Inferior parietal cortex (tissue), 1 donor: ENCODE measurements around the gene HMX1.

Experiments
- DNase-seq: peaks from one replicate; pipeline ENCODE4 v3.0.0-alpha.2; 2016; ENCODE audit errors: extremely low spot score

Gene HMX1

DNA sequence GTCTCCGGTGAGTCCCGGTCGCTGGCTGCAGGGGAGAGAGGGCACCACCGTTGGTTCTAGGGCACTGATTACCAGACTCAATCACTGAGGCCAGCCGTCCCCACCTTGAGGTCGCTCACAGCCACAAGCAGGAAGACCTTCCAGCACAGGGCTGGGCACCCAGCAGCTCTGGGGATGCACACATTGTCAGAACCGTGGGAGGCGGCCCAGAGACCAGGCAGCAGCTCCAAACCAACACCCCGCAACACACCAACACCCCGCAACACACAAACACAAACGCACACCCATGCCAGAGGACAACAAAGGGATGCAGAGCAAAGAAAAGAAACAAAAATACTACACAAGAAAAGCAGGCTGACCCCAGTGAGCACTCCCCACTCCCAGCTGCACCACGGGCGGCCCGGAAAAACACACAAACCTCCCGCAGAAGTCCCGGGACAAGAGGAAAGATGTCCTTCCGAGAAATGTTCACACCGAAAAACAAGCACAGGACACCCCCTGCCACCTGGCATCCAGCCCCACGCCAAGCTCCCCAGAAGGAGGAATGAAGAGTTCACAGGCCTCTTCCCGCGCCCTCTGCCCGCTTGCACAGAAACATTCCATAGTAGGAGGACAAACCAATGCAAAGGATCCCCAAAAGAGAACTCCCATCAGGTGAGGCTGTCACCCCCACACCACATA, 3.2 kb downstream of the HMX1 start:
- no peak for DNase-seq

DNA sequence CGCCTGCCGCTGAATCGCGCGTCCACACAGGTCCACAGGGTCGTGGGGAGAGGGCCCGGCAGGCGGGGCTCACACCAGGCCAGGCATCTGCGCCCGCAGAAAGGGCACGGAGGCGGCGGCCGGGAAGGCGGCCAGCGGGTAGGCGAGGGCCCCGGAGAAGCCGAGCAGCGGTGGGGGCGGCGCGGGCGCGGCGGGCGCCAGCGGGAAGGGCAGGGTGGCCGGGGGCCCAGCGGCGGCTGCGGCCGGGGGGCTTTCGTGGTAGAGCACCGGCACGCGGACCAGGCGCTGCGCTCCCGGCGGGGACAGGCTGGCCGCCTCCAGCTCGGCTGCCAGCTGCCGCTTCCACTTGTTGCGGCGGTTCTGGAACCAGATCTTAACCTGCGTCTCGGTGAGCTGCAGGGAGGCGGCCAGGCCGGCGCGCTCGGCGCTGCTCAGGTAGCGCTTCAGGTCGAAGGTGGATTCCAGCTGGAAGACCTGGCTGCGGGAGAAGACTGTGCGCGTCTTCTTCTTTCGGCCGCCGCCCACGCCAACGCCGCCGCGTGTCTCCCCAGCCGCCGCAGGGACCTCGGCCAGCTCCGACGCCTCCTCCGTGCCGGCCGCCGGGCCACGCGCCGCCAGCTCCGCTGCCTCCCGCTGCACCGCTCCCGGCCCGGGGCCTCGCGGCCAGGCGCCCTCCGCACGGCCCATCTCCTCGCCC, 3.9 kb downstream of the HMX1 start:
- no peak for DNase-seq

DNA sequence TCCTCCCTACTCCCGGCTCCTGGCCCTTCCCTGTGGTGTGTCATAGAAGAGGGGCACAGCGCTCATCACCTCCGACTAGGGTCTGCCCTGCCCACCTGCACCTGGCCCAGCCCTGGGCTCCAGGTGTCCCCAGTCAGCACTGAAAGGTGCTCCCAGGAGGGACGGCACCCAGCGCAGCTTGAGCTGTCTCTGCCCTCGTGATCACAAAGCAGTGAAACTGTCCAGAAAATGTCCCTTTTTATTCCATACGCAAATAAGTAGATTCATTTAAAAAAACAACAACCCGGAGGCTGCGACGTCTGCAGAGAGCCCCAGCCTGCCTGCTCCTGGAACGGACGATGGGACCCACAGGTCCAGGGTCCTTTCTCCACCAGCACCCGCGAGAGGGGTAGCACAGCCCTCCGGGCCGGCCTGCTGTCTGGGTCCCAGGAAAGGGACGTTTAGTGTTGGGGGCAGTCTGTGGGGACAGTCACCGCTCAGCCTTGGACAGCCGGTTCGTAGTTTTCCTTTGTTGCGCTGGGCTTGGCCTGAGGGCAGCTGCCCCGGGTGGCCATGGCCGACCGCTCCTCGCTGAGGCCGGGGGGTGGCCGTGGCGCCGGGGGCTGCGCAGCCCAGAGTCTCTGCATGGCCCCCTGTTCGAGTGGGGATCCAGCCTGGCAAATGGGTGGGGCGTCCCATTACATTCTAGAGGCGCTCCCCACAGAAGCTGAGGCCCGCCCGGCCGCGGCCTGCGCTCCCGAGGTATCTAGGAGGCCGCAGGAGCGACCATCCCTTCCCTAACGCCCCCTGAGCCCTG, 4.6 kb downstream of the HMX1 start:
- DNase-seq = no peak

DNA sequence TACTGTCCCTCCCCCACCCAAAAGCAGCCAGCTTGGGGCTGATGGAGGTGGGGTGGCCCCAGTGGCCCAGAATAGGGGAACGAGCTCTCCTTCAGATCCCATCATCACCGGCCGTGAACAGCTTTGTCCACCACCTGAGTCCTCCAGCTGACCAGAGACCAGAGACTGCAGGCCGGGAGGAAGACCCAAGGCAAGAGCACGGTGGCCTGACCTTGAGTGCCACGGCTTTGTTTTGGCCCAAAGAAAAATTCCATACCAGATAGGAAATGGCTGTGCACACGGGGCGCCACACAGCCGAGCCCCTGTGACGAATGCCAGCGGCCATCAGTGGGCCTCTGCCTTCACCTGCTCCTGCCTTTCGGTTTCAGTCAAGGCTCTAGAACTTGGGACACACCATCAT, 5.2 kb downstream of the HMX1 start:
- DNase-seq = no peak

DNA sequence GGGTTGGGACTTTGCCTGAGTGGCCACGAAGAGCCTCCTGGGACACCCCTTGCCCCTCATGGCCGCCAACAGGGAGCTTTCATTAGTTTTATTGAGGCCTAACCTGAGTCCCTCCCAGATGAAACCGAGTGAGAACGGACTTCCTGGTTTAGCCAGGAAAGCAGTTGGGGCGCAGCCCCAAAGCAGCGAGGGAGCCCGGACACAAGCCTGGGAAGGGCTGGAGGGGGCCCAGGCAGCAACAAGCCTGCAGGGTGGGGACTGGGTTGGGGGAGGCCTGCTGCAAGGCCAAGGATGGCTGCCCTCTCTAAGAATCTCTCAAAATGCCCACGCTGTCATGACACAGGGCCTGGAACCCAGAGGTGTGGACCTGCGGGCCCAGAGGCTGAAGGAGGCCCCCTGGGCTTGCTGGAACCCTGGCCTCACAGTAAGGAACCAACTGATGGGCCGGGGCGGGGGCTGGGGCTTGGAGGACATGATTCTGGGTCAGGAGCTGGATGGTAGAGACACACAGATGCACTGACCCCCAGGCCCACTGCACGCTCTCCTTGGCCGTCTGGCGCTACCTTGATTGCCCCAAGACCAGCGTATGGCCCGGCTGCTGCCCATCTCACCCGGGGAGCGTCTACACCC, 5.8 kb downstream of the HMX1 start:
- no peak for DNase-seq

DNA sequence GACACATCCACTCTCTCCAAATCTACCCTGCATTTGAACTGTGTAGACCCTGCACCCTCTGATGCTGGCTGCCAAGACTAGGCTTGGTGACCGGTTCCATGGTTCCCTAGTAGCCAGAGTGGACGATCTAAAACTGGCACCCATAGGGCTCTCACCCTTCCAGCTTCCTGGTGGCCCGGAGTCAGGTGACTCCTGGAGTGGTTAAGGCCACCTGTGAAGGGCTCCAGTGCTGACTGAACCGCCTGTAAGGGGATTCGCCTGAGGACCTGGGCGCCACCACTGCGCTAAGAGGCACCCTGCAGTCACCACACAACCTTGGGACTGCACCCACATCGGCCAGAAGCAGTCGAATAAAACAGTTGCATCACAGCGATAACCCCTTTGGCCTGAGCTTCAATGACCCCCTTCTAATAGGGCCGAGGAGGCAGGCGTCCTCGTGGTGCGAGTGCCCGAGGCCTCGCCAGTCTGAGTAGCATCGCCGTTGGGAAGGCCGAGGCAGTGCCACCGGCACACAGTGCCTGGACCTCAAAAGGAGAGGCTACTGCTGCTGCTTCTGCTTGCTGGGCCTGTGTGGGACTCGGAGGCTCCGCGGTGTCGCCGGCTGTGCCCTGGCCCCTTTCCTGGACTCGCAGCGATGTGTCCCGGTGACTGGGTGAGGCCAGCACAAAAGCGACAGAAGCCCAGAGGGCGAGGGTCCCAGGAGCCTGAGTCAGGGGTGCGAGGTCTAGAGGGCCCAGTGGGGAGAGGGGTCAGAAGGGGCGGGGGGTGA, 6.5 kb downstream of the HMX1 start:
- no peak for DNase-seq

DNA sequence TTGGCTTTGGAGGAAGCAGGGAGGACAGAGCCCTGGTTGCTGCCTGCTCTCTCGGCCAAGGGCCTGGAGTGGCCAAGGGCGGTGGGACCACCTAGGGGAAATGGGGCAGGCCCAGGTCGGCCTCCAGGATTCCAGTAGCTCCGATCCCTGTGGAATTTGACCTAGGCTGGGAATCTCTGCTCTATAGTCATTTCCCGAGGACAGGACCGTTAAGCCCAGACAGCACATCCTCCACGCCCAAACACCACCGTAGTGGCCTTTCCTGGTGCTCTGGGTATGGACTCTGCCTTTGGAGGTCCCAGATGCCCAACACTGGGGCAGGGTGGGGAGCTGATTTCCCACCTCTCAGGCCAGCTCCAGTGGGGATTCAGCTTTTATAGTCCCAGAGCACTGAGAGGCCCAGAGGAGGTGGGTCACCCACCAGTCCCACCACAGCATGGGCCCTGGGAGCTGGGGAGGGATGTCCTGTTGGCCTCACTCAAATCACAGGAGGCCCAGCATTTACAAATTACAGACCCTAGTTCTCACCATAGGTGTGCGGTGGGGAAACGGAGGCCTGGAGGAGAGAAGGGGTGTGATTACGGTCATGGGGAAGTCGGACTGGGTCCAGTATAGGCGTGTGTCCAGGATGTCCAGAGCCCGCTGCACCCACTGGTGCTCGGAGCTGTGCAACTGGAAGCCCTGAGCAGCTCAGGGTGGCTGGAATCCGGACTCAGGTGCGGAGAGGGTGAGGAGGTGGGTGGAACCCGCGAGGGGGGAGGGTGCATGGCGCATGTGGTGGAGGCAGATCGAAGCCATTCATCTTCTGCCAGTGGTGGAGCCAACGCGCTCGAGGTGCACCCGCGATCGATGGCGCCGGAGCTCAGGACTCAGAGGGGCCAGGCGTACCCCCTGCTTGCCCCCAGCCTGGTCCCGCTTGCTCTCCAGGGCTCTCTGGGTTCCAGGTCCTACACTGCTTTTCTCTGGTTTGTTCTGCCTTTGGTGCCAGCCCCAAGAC, 7.7 kb downstream of the HMX1 start:
- no peak for DNase-seq

DNA sequence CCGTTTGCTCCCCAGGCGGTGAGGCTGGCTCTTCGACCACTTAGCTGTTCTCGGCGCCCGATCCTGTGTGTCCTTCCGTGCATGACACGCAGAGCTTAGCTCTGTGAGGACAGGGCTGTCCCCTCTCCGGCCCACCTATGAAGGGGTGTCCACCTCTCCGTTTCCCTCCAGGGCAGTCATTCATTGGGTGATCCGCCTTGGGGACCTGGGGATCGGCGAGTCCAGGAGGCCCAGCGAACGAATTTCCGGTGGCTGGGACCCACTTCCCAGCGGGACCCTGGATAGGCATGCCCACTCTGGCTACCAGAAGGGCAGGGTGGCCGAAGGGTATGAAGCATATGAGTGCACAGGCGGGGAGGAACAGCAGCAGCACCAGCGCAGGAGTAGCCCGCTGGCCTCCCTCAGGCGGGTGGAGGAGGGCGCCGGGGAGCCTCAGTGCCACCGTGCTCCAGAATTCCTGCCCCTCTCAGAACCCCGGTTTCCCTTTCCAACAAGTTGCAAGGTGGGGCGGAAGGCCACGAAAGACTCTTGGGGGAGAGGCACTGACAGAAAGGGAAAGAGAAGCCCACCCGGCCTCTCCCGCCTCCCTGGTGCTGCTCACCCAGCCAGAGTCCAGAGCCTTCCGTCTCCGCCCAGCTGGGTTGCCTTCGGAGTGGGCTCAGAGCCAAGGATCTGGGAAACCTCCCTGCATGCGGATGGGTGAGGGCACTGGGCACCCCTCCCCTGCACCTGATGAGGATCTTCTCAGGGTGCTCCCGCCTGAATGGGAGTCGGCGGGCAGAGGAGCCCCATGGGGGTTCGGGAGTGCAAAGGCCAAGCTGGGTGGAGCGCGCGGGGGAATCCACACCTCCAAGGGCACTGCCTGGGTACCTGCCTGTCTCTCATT, 8.6 kb downstream of the HMX1 start:
- no peak for DNase-seq

DNA sequence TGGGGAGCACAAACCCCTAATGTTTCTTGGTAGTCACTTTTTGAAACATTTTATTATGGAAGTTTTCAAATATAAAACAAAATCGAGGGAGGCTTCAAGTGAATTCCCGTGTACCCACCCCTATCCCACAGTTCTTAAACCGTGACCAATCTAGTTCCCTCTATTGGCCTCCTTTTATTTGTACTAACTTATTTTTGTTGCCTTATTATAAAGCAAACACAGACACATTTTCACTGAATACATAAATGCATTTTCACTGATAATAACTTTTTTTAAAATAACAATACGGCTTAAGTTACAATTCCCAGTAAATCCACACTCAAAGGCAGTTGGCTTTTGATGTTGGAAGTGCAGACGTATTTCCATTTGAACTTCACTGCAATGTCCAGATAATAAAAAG, 9.3 kb downstream of the HMX1 start:
- no peak for DNase-seq

DNA sequence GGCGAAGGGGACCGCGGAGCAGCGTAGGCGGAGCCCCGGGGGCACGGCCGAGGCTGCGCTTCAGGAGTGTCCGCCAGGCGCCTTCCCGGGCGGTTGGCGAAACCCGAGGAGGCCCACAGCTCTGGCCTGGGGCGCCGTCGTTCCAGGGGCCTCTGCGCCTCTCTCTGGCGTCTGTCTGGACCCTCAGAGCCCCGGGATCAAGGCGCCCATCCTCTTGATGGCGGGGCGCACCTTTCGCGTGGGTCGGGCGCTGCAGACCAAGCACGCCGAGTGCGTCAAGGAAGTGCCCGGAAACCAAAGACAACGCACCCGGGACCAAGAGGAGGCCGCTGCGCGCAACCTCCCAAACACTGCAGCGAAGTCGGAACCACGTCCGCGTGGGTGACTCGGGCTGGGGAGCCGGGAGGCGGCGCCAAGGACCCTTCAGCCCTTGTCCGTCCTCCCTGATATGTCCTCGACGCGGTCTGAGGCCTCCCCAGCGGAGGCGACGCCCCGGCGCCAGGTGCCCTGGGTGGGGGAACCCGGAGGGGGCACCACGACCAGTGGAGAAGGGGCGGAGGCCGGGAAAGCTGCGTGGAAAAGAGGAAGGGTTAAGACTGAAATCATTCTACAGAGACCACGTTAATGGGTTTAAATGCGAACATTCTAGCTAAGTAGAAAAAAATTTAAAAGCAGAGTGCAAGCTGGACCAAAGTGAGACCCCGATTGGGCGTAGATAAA, 9.9 kb downstream of the HMX1 start:
- DNase-seq = no peak

DNA sequence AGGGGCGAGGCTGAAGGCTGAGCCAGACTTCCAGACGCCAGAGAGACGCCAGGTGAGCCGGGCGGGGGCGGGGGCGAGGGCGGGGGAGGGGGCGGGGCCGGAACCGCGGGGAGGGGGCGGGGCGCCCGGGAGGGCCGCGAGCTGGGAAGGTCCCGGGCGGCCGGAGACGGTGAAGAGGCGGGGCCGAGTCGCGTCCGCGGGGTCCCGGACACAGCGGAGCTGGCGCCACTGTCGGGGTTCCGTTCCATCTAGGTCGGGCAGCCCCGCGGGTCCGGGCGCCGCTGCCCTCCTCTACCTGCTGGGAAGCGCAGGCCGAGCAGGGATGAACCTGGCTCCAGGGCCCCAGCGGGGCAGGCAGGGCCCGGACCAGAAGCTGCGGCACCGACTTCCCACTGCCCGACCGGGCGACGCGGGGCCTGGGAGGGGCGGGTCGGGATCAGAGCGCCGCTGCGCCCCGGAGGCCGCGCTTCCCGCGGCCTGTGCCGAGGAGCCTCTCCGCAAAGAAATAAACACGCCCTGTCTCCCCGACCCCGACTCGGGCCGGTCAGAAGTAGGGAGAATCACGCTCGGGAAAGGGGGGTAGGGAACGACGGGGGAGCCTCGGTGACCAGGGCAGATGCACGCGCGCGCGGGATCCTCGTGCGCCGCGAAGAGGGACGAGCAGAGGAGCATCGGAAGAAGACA, 10.6 kb downstream of the HMX1 start:
- no peak for DNase-seq

DNA sequence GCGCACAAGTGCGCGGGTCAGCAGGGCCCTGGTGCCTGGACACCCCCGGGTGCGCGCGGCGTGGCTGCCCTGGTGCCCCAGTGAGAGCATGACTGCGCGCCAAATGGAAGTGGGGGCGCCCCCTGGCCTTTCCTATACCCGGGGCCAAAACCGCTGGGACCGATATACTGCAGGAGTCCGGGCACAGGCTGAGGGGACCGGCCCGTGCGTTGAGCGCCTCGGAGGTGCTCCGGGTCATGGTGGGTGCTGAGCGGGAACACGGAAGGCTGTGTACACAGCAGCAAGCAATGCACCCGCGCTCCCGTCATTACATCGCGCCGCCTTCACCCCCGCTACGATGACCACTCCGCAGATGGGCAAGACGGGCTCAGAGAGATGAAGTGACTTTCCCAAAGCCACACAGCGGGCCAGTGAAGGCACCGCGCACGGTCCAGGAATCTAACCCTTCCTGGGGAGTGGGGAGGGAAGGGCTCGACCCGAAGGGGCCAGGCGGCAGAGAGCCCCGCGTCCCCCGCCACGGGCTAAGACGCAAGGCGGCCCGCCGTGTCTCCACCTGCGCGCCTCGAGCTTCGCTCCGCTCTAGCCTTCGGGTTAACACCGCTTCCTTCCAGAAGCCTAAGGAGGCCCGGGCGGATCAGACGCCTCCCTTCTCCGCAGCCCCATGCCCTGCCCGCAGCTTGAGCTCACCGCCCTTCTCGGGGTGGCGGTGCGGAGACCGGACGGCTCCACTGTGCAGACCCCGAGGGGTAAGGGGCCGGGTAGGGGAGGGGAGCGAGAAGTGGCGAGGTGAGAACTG, 11.3 kb downstream of the HMX1 start:
- no peak for DNase-seq

DNA sequence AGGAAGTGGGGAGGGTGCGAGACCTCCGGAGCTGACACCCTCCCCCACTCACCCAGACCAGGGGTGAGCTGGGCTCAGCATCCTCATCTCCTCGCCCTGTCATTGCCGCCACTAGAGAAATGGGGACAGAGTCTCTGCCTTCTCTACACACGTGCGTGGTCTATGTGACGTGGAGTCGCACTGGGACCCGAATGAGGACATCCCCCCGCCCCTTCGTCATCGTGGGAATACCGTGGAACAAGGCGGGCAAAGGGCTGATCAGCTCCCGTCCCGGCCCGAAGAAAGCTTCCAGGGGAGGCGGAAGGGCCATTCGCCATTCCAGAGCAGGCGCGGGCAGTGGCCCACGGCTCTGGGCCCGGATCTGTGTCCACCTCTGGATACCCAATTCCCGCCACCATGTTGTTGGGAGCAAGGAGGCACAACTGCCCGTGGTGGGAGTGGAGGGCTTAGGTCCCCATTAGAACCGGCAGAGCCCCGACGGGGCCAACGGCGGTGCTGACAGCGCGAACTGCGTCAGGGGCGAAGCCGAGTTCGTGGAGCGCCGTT, 12.0 kb downstream of the HMX1 start:
- no peak for DNase-seq

DNA sequence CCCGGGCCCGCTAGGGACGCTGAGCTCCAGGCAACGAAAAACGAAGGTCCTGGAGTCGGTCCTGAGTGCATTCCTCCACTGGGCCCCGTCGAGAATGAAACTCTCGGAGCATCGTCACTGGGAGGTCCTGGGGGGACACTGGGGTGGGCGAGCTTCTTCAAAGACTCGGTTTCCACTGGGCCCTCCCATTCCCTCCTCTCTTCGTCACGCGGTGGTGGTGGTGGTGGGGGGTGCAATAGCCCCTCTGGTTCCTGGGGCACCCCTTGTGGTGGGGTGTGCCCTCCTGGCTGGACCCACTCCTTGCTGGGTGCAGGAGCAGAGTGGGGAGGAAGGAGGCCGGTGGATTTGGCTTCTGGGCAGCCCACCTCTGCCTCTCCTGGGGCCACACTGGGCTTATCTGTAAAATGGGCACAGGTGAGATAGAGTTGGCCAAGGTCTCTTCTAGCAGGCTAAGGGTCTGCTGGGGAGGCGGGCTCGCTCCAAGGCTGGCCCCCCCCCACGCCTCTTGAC, 12.9 kb downstream of the HMX1 start:
- DNase-seq = no peak

DNA sequence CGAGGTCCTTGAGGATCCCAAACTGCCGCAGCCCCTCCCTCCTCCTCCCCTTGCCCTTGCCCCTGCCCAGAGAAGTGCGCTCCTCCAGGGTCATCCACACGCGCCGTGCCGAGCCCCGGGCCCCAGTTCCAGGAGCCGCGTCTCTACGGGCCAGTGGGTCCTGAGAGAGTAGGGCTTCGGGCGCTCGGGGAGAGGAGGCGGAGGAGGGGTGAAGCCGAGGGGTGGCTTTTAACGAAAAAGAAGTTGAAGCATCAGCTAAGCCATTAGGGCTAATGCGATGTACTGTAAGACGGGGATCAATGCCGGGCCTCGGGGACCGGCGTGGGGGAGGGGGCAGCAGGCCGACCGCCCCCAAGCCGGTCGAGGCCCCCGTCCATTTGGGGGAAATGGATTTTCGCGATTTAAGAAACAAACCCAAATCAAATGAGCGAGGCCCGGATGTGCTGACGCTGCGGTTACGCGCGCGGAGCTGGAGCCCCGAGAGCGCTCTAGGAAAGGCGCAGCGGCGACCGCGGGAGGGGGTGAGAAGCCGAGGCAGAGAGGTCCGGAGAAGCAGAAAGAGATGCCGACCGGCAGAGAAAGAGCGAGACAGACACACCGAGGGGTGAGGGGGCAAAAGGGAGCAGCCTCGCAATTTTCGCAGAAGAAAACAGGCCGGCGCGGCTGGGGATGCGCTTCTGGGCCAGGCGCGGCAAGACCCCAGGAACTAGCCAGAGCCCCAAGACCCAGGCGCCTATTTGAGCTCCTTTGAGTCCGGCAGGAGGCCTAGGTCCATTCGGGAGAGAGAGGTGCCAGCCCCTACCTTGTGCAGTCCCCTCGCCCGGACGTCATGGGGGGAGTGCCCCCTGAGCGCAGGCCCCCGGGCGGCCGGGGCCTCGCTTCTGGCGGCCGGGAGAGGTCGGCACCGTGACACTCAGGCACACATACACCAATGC, 13.6 kb downstream of the HMX1 start:
- no peak for DNase-seq
